ENCODE results near the gene NHLH1. TPM values are rescaled to one million over a fixed set of nuclear protein-coding genes. Genes with fewer than 3 reads are reported as not detected.

The NHLH1 gene
- total RNA-seq, 4 donors from 2014 or later = not detected

DNA sequence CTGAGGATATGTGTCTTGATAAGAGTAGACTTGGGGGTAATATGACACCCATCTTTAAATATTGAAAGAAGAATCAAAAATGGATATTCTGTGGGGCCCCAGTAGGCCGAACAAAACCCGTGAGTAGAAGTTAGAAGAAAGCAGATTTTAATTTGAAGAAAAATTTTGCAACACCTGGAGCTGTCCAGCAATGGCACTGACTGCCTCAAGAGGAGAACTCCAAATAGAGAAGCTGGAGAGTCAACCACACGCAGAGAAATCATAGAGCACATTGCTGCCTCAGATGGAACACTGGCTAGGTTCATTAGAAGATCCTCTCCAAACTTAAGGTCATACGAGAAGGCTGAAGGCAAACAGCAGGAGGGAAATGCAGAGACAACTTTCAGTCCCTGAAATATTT, 6.8 kb downstream of the NHLH1 start:
- intact Hi-C loops (cut with DNase I) = loop anchor here (10.0 kb wide), 1 partner anchor 289 kb away; the partner anchor contains the start of gene KCNJ9
- Histone ChIP-seq H3K27ac (replicated peaks in 1 of 4) (no peak overlapping the region), H3K4me1 (peaks cover 6 to 22% (median 20%) of the 10 kb centered on the region in 4 donors), H3K4me3 (no peak overlapping the region), H3K27me3 (peaks cover 0 to 33% (median 10%) of the 10 kb centered on the region in 4 donors), H3K9me3 (no peaks in the 10 kb centered on the region), H3K36me3 (no peaks in the 10 kb centered on the region)
- no peak for DNase-seq (ENCODE audit: extremely low spot score)
- WGBS = 77% methylated on average over 4 of the region's 4 CpGs
- TF ChIP-seq POLR2AphosphoS5 (IDR thresholded peaks at IDR 0.05) (no peak), POLR2A (IDR thresholded peaks at IDR 0.05; ENCODE audit: low read depth) (no peak), CTCF (IDR thresholded peaks at IDR 0.05) (no peak), EP300 (IDR thresholded peaks at IDR 0.05) (no peak)

DNA sequence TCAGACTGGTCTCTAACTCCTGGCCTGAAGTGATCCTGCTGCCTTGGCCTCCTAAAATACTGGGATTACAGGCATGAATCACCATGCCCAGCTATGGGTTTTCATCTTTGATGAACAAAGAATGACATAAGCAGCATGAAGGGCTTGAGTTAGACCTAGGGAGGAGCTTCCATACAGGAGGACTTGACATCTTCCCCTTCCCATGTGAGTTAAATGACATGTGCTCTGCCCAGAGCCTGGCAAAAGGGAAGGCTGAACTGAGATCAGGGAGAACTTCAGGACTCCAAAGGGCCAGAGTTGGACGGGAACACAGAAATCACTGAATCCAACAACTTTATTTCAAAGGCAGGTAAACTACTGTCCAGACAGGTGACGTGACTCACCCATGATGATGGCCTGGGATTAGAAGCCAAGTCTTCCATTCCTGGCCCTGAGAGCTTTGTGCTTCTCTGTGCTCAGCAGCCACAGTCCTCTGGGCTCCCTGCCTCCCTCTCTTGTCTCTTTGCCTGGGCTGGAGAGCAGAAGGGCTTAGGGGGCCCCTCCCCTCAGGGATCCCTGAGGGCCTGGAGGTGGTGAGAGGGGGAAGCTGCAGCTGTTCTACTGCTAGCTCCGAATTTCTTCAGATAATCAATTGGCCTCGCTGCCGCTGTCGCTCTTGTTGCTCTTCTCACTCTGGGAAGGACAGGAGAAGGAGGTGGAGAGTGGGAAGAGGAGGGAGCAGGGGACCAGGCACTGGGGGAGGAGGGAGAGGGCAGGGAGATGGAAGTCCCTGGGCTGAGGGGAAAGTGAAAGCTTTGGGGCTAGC, 7.6 kb downstream of the NHLH1 start:
- Histone ChIP-seq H3K27me3 (peaks cover 0 to 33% (median 10%) of the 10 kb centered on the region in 4 donors), H3K36me3 (no peaks in the 10 kb centered on the region), H3K27ac (replicated peaks in 1 of 4) (peak overlapping the region in 3 of 4 donors; percentile 52 to 68 (median 63)), H3K9me3 (no peaks in the 10 kb centered on the region), H3K4me1 (peaks cover 6 to 22% (median 20%) of the 10 kb centered on the region in 4 donors), H3K4me3 (peak overlapping the region in 2 of 4 donors; percentile 2 to 27)
- DNase-seq (ENCODE audit: extremely low spot score) = no peak
- 39% methylated on average over 5 of the region's 6 CpGs for WGBS
- TF ChIP-seq EP300 (IDR thresholded peaks at IDR 0.05) (no peak), POLR2A (IDR thresholded peaks at IDR 0.05; ENCODE audit: low read depth) (no peak), POLR2AphosphoS5 (IDR thresholded peaks at IDR 0.05) (no peak), CTCF (IDR thresholded peaks at IDR 0.05) (no peak)
- intact Hi-C loops (cut with DNase I) = loop anchor here (10.0 kb wide), 1 partner anchor 290 kb away; the partner anchor contains the start of gene KCNJ9

DNA sequence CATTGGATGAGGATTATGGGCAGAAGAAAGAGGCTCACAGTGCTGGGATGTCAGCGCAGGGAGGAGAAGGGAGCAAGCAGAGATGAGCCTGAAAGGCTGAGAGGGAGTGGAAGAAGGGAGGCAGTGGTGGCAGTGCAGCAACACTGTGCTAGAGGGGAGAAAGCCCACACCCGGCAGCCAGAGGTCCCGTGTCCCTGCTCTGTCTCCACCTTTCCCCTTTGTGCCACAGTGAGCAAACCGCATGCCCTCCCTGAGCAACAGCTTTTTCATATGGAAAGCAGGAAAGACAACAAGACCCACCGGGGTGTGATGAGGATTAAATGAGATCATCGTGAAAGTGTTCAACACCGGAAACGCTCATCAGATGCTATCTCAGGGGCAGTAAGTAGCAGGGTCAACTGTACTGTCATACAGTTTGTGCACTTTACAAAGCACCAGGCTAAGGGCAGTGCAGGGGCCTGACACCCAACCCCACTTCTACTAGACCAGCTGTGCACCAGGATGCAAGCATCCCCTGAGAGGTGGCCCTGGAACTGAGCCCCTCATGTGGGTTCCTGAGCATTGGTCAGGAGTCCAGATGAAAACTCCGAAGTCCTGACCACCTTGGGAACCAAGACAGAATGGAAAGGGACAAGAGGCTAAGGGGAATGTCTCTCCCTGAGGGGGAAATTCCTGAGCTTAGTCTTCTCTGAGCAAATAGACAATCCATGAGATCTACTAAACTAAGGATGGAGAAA, 9.1 kb downstream of the NHLH1 start:
- Histone ChIP-seq H3K27ac (replicated peaks in 1 of 4) (peak overlapping the region in 3 of 4 donors; percentile 59 to 68 (median 63)), H3K36me3 (no peaks in the 10 kb centered on the region), H3K4me1 (peaks cover 6 to 22% (median 20%) of the 10 kb centered on the region in 4 donors), H3K4me3 (peak overlapping the region in 1 of 4 donors; percentile 3), H3K9me3 (no peaks in the 10 kb centered on the region), H3K27me3 (peaks cover 0 to 24% (median 7%) of the 10 kb centered on the region in 4 donors)
- intact Hi-C loops (cut with DNase I) = loop anchor here (10.0 kb wide), 1 partner anchor 291 kb away; the partner anchor contains the start of gene KCNJ9
- no peak for TF ChIP-seq EP300 (IDR thresholded peaks at IDR 0.05)
- TF ChIP-seq POLR2A (IDR thresholded peaks at IDR 0.05; ENCODE audit: low read depth) = no peak
- no peak for TF ChIP-seq POLR2AphosphoS5 (IDR thresholded peaks at IDR 0.05)
- TF ChIP-seq CTCF (IDR thresholded peaks at IDR 0.05) = no peak
- WGBS = 15% methylated on average over 6 of the region's 9 CpGs
- DNase-seq (ENCODE audit: extremely low spot score) = no peak

DNA sequence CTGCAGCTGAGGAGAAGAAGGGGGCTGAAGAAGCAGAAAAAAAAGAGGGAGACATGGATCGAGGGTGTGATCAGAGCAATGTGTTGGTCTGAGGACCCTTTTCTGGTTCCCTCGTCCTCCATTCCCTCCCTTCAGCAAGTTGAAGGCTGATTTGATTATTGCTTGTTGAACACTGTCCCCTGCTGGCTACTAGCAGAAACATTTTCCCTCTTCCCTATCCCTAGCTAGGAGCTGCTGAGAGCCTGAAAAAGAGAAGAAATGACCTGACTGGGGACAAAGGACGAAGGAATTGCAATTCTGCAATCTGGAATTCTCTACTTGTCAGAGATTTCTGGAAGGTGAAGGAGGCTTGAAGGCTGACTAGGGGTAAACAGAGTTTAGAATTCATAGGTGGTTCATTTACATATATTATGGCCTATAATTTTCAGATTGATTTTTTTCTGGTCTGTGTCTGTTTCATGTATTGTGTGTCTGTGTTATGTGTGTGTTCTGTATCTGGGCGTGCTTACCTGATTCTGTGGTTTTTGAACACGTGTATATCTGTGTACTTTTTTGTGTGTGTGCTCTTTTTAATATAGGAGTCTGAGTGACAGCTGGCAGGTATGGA, 9.8 kb downstream of the NHLH1 start:
- 16% methylated on average over 5 of the region's 5 CpGs for WGBS
- Histone ChIP-seq H3K9me3 (no peaks in the 10 kb centered on the region), H3K36me3 (no peaks in the 10 kb centered on the region), H3K27ac (replicated peaks in 1 of 4) (peak overlapping the region in 3 of 4 donors; percentile 59 to 68 (median 63)), H3K4me3 (peak overlapping the region in 1 of 4 donors; percentile 3), H3K4me1 (peaks cover 6 to 22% (median 20%) of the 10 kb centered on the region in 4 donors), H3K27me3 (peaks cover 0 to 17% (median 5%) of the 10 kb centered on the region in 4 donors)
- no peak for DNase-seq (ENCODE audit: extremely low spot score)
- intact Hi-C loops (cut with DNase I) = loop anchor here (10.0 kb wide), 1 partner anchor 292 kb away; the partner anchor contains the start of gene KCNJ9
- TF ChIP-seq POLR2A (IDR thresholded peaks at IDR 0.05; ENCODE audit: low read depth) (no peak), POLR2AphosphoS5 (IDR thresholded peaks at IDR 0.05) (no peak), EP300 (IDR thresholded peaks at IDR 0.05) (no peak), CTCF (IDR thresholded peaks at IDR 0.05) (peak; percentile 75 to 90 (median 81))

All from esophagus muscularis mucosa (tissue), 4 donors.